PC-9 (cell line): ENCODE measurements around the gene SYTL1. TPM values are rescaled to one million over a fixed set of nuclear protein-coding genes. Genes with fewer than 3 reads are reported as not detected.

ENCODE experiments used
- BruUV-seq: library from RNA; stranded (reverse); fragments of 400-500 nt; replicated peaks from 2 replicates; lab custom pipeline; 2021; lab: Mats Ljungman, UMichigan
- CTCF ChIA-PET: fragments of 300-600 bp; sonication (Branson Sonifier 250); formaldehyde crosslinking; loops from one replicate; lab custom pipeline; 2022; ENCODE audit warnings: antibody characterized with exemption; lab: Charles Lee
- POLR2A ChIA-PET: fragments of 300-600 bp; sonication (Branson Sonifier 250); formaldehyde crosslinking; loops from one replicate; lab custom pipeline; 2022; ENCODE audit warnings: antibody characterized with exemption; ENCODE audit not compliant: unreplicated experiment; lab: Charles Lee
- DNase-seq, 2 experiments: peaks; one replicate each; pipeline versions ENCODE4 v3.0.0 to v3.0.0-alpha.2; 2015 to 2022; ENCODE audit warnings: mixed read lengths in 1 of 2
- H2AFZ ChIP-seq: fragments of 200-600 bp; sonication (generic); 2 replicates; pipeline ENCODE4 v1.8.1; 2017; ENCODE audit warnings: antibody characterized with exemption
- H3F3A ChIP-seq: fragments of 200-600 bp; sonication (generic); 2 replicates; pipeline ENCODE4 v1.8.1; 2017; ENCODE audit warnings: antibody characterized with exemption, mild to moderate bottlenecking, low read depth; ENCODE audit not compliant: insufficient read depth
- H3K27ac ChIP-seq: fragments of 200-600 bp; sonication (generic); 2 replicates; pipeline ENCODE4 v1.6.1; 2016; ENCODE audit warnings: mixed run types
- H3K27me3 ChIP-seq: fragments of 200-600 bp; sonication (generic); 2 replicates; pipeline ENCODE4 v1.6.1; 2016; ENCODE audit warnings: low read depth, mixed run types; ENCODE audit not compliant: insufficient read depth
- H3K36me3 ChIP-seq: fragments of 200-600 bp; sonication (generic); 2 replicates; pipeline ENCODE4 v1.6.1; 2016; ENCODE audit warnings: low read depth, mixed run types
- H3K4me1 ChIP-seq: fragments of 200-600 bp; sonication (generic); replicated peaks from 2 replicates; pipeline ENCODE4 v1.6.1; 2016; ENCODE audit warnings: mixed run types; ENCODE audit not compliant: insufficient read depth
- H3K4me2 ChIP-seq: fragments of 200-600 bp; sonication (generic); 2 replicates; pipeline ENCODE4 v1.6.1; 2017; ENCODE audit warnings: mixed run types
- H3K4me3 ChIP-seq: fragments of 200-600 bp; sonication (generic); 2 replicates; pipeline ENCODE4 v1.6.1; 2016; ENCODE audit warnings: mixed run types
- H3K79me2 ChIP-seq: fragments of 200-600 bp; sonication (generic); 2 replicates; pipeline ENCODE4 v1.6.1; 2017; ENCODE audit warnings: low read depth, mixed run types
- H3K9me2 ChIP-seq: fragments of 200-600 bp; sonication (generic); 2 replicates; pipeline ENCODE4 v1.8.1; 2017; ENCODE audit warnings: mild to moderate bottlenecking; ENCODE audit not compliant: insufficient read depth
- H3K9me3 ChIP-seq: fragments of 200-600 bp; sonication (generic); 2 replicates; pipeline ENCODE4 v1.8.1; 2016; ENCODE audit warnings: low read depth; ENCODE audit not compliant: insufficient read depth
- H4K20me1 ChIP-seq: fragments of 200-600 bp; sonication (generic); 2 replicates; pipeline ENCODE4 v1.8.1; 2017; ENCODE audit not compliant: insufficient read depth
- EZH2 ChIP-seq: fragments of 200-600 bp; sonication (generic); IDR thresholded peaks from 2 replicates; pipeline ENCODE4 v1.8.0; 2017; ENCODE audit warnings: antibody characterized with exemption, low read depth
- intact Hi-C: fragments of 100-400 bp; cut with micrococcal nuclease; formaldehyde crosslinking; loops from one replicate; pipeline ENCODE4 v1.10.0; 2022; ENCODE audit not compliant: unreplicated experiment
- total RNA-seq: library from RNA; stranded (reverse); gene quantifications from 2 replicates; pipeline ENCODE4 v1.2.3, GENCODE V29; 2021
- TF ChIP-seq, protein P1 (sequence below): fragments of 200-600 bp; sonication (generic); conservative IDR thresholded peaks from 2 replicates; pipeline ENCODE4 v1.6.1; 2017; ENCODE audit warnings: mixed run types, antibody characterized with exemption, mild to moderate bottlenecking, moderate library complexity

SYTL1 gene
- total RNA-seq, 1 experiment from 2014 or later: 43.7 TPM

GRCh38 chr1:27361044-27361402, 19.2 kb downstream of the SYTL1 start:
- no peaks in the 10 kb centered on the region for H3K9me3 ChIP-seq
- ChIA-PET POLR2A (no interaction called here), CTCF (no interaction called here)
- no peaks in the 10 kb centered on the region for H3K36me3 ChIP-seq
- no peak overlapping the region for H3K4me3 ChIP-seq
- no peak for DNase-seq
- no peak overlapping the region for H3K27ac ChIP-seq
- H3K9me2 ChIP-seq: no peaks in the 10 kb centered on the region
- no peaks in the 10 kb centered on the region for H3K27me3 ChIP-seq
- H3K79me2 ChIP-seq: no peaks in the 10 kb centered on the region
- peaks cover 4% of the 10 kb centered on the region; the same call in 1 of the 2 replicates for H3K4me1 ChIP-seq
- no peaks in the 10 kb centered on the region for H3F3A ChIP-seq
- H2AFZ ChIP-seq: no peak overlapping the region
- no peak overlapping the region for H3K4me2 ChIP-seq
- intact Hi-C loops: no loop called here
- BruUV-seq: no TSS peak
- TF ChIP-seq, protein P1, sequence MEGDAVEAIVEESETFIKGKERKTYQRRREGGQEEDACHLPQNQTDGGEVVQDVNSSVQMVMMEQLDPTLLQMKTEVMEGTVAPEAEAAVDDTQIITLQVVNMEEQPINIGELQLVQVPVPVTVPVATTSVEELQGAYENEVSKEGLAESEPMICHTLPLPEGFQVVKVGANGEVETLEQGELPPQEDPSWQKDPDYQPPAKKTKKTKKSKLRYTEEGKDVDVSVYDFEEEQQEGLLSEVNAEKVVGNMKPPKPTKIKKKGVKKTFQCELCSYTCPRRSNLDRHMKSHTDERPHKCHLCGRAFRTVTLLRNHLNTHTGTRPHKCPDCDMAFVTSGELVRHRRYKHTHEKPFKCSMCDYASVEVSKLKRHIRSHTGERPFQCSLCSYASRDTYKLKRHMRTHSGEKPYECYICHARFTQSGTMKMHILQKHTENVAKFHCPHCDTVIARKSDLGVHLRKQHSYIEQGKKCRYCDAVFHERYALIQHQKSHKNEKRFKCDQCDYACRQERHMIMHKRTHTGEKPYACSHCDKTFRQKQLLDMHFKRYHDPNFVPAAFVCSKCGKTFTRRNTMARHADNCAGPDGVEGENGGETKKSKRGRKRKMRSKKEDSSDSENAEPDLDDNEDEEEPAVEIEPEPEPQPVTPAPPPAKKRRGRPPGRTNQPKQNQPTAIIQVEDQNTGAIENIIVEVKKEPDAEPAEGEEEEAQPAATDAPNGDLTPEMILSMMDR: no peak
- TF ChIP-seq EZH2: no peak
- no peaks in the 10 kb centered on the region for H4K20me1 ChIP-seq

- Histone ChIP-seq H3K9me3 (no peaks in the 10 kb centered on the region), H3K9me2 (no peaks in the 10 kb centered on the region), H4K20me1 (no peaks in the 10 kb centered on the region), H3F3A (no peaks in the 10 kb centered on the region), H3K4me3 (no peak overlapping the region), H3K4me2 (no peak overlapping the region), H3K79me2 (no peaks in the 10 kb centered on the region), H3K36me3 (no peaks in the 10 kb centered on the region), H3K27me3 (no peaks in the 10 kb centered on the region), H2AFZ (no peak overlapping the region), H3K27ac (no peak overlapping the region), H3K4me1 (peaks cover 4% of the 10 kb centered on the region; the same call in 1 of the 2 replicates)
- ChIA-PET CTCF (no interaction called here), POLR2A (interaction anchor here (0.6 kb wide), 1 partner anchor 20 kb away, joined by 3 read pairs; no protein-coding TSS in a partner anchor)
- no peak for DNase-seq
- TF ChIP-seq EZH2: no peak
- TF ChIP-seq, protein P1: no peak
- intact Hi-C loops: no loop called here
- BruUV-seq: no TSS peak
Observed at GRCh38 chr1:27361553-27361952, 19.7 kb downstream of the SYTL1 start.

DNA sequence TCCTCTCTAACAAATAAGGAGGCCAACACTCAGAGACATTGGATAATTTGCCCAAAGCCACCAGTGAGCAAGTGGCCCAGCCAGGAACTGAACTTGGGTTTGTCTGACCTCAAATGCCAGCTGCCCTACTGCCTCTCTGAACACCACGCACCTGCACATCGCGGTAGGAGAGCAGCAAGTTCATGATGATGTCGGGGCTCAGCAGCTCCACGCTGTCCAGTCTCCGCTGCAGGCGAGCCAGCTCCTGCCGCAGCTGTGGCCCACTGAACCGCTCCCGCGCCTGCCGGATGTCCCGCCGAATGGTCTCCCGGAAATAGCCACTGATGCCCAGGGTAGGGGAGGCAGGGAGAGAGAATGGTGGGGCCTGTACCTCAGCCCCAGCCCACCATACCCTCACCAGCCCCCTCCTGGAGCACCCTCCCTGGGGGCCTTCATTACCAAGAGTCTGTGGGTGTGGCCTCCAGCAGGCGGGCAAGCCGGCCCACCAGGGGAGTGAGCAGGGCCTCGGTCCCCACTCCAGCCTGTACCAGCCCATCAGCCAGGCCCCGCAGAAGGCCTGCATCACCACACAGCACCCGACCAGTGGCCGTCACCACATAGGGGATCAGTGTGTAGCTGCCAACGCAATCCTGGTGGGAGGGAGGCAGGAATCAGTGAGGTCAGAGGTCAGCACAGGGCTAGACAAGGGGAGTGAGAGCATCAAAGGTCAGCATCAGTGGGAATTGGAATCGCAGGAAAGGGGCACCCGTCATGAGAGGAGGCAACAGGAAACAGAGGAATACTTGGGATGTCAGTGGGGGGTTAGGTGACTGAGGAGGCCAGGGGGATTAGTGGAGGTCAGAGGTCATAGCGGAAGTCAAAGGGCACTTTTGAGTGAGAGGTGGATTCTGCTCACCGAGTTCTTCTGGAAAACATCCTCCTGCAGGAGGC, 22.2 kb downstream of the SYTL1 start:
- intact Hi-C loops: no loop called here
- Histone ChIP-seq H3K4me3 (no peak overlapping the region), H3K4me1 (peaks cover 9% of the 10 kb centered on the region; the same call in 1 of the 2 replicates), H3K27me3 (no peaks in the 10 kb centered on the region), H3K9me3 (no peaks in the 10 kb centered on the region), H3K79me2 (no peaks in the 10 kb centered on the region), H3K27ac (no peak overlapping the region), H3F3A (no peaks in the 10 kb centered on the region), H3K9me2 (no peaks in the 10 kb centered on the region), H2AFZ (no peak overlapping the region), H3K36me3 (no peaks in the 10 kb centered on the region), H4K20me1 (no peaks in the 10 kb centered on the region), H3K4me2 (no peak overlapping the region)
- TF ChIP-seq, protein P1: no peak
- no peak for TF ChIP-seq EZH2
- ChIA-PET CTCF (no interaction called here), POLR2A (no interaction called here)
- BruUV-seq: no TSS peak
- DNase-seq: no peak
